ENCODE data around the gene OR6V1.

DNA sequence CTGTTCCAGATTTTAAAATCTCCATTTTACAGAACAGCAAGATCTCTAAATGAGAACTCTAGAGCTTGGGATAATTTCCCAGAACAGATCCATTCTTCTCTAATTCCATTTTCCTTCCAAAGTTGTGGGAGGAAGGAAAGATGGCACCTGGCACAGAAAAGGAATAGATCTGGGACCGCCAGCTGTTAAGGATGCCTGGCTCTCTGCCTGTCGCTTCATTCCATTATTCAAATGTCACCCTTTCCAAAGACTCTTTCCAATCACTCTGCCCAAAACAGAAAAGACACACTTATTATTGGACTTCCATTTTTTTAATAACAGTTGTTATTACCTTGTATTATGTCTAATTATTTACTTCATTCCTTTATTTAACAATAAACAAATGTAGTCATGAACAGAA lies 24.5 kb upstream of the OR6V1 start:
- TF ChIP-seq, protein P1, sequence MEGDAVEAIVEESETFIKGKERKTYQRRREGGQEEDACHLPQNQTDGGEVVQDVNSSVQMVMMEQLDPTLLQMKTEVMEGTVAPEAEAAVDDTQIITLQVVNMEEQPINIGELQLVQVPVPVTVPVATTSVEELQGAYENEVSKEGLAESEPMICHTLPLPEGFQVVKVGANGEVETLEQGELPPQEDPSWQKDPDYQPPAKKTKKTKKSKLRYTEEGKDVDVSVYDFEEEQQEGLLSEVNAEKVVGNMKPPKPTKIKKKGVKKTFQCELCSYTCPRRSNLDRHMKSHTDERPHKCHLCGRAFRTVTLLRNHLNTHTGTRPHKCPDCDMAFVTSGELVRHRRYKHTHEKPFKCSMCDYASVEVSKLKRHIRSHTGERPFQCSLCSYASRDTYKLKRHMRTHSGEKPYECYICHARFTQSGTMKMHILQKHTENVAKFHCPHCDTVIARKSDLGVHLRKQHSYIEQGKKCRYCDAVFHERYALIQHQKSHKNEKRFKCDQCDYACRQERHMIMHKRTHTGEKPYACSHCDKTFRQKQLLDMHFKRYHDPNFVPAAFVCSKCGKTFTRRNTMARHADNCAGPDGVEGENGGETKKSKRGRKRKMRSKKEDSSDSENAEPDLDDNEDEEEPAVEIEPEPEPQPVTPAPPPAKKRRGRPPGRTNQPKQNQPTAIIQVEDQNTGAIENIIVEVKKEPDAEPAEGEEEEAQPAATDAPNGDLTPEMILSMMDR (IDR thresholded peaks at IDR 0.05; ENCODE audit: low read depth, low read length, poor library complexity, severe bottlenecking), result no peak
- TF ChIP-seq EZH2phosphoT487 (IDR thresholded peaks at IDR 0.05; ENCODE audit: borderline replicate concordance, low read length), result no peak

Measured in DOHH2 (cell line).